ENCODE results near the gene SEMA6B. TPM values are rescaled to one million over a fixed set of nuclear protein-coding genes. Genes with fewer than 3 reads are reported as not detected.
A peak's percentile ranks its signal among the peaks of the same experiment; 100 is the strongest.
"Not testable (repeated sequence)": the region's sequence is repeated elsewhere in the genome, so short reads cannot be mapped to it uniquely, and the experiment has no call there.

SEMA6B gene
- total and polyA plus RNA-seq, 2 donors, result 5.4 to 14.1 TPM

DNA sequence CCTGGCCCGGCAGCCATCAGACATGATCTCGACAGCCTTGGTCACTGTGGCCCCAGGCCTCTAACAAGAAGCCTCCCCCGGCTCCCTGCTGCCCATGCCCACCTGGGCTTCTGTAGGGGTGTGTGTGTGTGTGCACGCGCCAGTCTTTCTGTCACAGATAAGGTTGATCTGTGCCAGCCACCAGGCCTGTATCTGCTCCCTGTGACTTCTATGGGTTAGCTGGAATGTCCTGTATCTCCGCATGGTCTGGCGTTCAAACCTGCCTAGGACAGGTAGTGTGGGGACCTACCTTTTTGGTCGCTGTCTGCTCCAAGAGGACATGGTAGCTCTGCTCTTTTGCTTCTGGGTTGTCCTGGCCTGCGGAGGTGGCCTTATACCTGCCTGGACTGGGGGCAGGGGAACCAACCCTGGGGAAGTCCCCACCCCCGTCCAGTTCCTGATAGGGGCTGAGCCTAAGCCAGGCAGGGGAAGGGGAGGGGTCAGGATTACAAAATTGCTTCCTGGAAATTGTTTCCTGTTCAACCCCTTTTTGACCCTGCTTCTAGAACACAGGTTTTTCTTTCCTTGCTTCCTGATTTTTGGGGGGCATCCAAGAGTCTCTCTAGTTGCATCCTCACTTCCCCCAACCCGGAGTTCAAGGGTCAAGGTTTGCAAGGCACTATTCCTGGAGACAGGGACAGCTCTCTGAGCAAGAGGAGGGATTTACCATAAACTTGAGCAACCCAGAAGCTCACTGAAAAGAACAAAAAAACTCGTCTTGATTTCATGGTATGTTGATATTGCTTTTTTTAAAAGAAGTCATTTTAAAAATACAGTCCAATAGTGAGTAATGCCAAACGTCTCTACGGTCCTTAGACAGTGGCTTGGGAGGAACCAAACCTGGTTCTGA lies 19.5 kb downstream of the SEMA6B start, which contains the start of gene LRG1:
Gene LRG1, minus strand, starts transcription at position 344 of the 889 bp plus-strand sequence. Its CDS starts 23 bp downstream, at position 321.
- Histone ChIP-seq H3K4me1 (ENCODE audit: insufficient read depth) (no peaks in the 10 kb centered on the region), H3K36me3 (ENCODE audit: insufficient read depth) (no peaks in the 10 kb centered on the region), H3K4me3 (ENCODE audit: low read depth, low read length) (no peak within 1 kb of the TSS), H3K27ac (ENCODE audit: low read depth) (no peak within 1 kb of the TSS)
- no peak for DNase-seq (ENCODE audit: extremely low spot score)
- 65% methylated on average over 14 of the region's 14 CpGs for WGBS

DNA sequence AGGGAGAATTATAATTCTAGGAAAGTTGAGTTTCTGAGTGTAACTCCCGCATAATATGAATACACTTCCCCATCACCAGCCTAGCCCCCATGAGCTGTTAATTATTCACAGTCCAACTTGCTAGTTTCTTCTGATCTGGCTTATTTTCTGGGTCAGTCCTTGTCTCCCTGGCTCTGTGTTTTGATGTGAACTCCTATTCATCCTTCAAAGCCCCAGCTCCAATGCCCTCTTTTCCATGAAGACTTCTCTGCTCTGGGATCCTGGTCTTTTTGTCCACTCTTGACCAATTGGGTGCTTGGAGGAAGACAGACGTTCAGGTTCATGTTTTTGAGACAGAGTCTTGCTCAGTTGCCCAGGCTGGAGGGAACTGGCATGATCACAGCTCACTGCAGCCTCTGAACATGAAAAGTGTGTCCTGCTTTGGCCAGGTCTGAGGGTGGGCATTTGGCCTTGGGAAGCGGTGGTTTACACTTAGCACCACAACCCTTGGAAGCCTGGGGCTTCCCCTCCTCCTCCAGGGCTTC lies 20.3 kb downstream of the SEMA6B start:
- no peak for DNase-seq (ENCODE audit: extremely low spot score)
- H3K36me3 ChIP-seq (ENCODE audit: insufficient read depth), result no peaks in the 10 kb centered on the region
- no peak overlapping the region for H3K27ac ChIP-seq (ENCODE audit: low read depth)
- no peaks in the 10 kb centered on the region for H3K4me1 ChIP-seq (ENCODE audit: insufficient read depth)
- H3K4me3 ChIP-seq (ENCODE audit: low read depth, low read length), result no peak overlapping the region
- WGBS, result 84% methylated on average over 3 of the region's 3 CpGs

DNA sequence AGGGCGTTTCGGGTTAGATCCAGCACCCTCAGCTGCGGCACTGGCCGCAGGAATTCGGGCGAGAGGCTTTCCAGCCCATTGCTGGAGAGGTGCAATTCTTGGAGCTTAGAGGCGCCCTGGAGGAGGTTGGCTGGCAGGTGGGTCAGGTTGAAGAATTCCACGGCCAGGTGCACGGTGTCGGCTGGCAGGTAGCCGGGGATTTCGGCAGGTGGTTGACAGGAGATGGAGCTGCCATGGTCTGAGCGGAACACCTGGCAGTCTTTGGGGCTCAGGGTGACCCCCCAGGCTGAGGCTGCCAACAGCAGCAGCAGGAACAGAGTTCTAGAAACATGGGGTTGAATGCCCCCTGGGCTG lies 20.9 kb downstream of the SEMA6B start:
- H3K27ac ChIP-seq (ENCODE audit: low read depth), result no peak overlapping the region
- WGBS, result 94% methylated on average over 13 of the region's 13 CpGs
- no peak for DNase-seq (ENCODE audit: extremely low spot score)
- H3K4me1 ChIP-seq (ENCODE audit: insufficient read depth), result no peaks in the 10 kb centered on the region
- H3K4me3 ChIP-seq (ENCODE audit: low read depth, low read length), result no peak overlapping the region
- H3K36me3 ChIP-seq (ENCODE audit: insufficient read depth), result no peaks in the 10 kb centered on the region

DNA sequence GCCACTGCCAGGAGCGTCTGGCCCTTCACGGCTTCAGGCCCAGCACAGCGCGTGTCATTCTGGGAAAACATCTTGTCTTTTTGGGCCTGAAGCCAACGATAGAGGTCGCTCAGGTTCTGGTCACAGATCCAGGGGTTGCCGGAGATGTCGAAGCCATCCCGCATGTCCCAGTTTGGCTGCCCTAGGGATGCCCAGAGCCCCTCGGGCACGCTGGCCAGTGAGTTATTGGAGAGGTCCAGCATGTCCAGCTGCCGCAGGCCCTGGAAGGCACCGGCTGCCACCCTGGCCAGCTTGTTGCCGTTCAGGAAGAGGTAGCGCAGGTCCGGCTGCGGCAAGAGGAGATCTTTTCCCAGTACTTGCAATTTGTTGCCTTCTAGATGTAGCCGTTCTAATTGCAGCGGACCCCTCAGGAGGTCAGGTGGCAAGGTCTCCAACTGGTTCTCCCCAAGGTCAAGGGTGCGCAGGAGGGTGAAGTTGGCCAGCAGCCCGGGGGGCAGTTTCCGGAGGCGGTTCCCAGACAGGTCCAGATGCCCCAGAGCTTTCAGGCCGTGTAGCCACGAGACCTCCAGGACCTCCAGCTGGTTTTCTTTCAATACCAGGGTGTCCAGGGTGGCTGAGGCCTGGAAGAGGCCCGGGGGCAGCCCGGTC lies 21.4 kb downstream of the SEMA6B start:
- Histone ChIP-seq H3K4me1 (ENCODE audit: insufficient read depth) (no peaks in the 10 kb centered on the region), H3K27ac (ENCODE audit: low read depth) (no peak overlapping the region), H3K36me3 (ENCODE audit: insufficient read depth) (no peaks in the 10 kb centered on the region), H3K4me3 (ENCODE audit: low read depth, low read length) (no peak overlapping the region)
- no peak for DNase-seq (ENCODE audit: extremely low spot score)
- WGBS, result 78% methylated on average over 27 of the region's 27 CpGs

DNA sequence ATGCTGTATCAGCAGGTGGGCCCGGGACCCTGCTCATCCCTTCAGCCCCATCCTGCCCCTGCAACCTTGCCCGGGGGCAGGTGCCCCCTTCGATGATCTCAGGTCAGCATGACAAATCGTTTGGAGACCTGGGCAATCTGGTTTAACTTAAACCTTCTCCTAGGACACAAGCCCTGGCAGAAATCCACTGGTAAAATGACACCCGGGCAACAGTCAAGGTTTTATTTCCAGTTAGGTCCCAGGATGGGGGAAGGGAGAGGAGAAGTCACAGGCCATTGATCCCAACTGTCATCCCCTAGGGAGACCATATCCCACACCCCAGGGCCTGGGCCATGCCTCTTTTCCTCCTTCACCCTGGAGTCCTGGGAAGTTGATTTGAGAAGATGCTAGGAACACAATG lies 22.7 kb downstream of the SEMA6B start:
- 53% methylated on average over 5 of the region's 5 CpGs for WGBS
- H3K36me3 ChIP-seq (ENCODE audit: insufficient read depth), result no peaks in the 10 kb centered on the region
- DNase-seq (ENCODE audit: extremely low spot score), result no peak
- no peak overlapping the region for H3K27ac ChIP-seq (ENCODE audit: low read depth)
- H3K4me1 ChIP-seq (ENCODE audit: insufficient read depth), result no peaks in the 10 kb centered on the region
- no peak overlapping the region for H3K4me3 ChIP-seq (ENCODE audit: low read depth, low read length)

DNA sequence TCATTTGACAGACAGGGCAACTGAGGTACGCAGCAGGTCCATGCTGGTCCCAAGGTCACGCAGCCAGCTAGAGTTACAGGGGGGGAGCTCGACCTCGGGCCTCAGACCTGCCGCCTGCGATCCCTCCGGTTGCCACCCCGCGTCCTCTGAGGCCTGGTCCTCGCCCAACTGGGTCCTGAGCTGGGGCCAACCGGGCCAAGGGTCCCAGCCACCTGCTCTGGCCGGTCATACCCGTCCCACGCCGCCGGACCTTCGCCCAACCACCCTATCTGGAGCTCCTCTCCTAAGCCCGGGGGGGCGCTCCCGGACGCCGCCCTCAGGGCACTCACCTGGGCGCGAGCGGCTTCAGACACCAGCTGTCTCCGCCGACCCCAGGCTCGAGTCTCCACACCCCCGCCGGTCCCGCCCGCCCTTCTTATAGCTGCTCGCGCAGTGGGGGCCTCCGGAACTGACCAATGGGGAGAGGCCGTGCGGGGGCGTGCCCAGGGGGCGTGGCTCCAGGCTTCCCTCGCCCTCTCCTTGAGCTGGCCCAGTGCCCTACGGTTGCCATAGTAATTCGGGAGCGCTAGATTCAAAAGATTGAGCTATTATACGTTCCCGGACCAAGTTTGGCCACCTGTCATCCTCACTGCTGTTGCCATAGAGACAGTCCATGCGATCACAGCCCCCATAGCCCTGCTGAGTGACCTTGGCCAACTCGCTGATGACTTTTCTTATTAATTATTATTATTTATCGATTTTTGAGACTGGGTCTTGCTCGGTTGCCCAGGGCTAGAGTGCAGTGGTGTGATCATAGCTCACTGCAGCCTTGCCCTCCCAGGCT lies 24.4 kb downstream of the SEMA6B start, which contains the start of gene PLIN5:
Gene PLIN5, minus strand, starts transcription at position 389 of the 823 bp plus-strand sequence. CDS start 1,150 bp downstream, outside the sequence.
- Histone ChIP-seq H3K4me3 (ENCODE audit: low read depth, low read length) (peak within 1 kb of the TSS; percentile 10), H3K27ac (ENCODE audit: low read depth) (no peak within 1 kb of the TSS), H3K36me3 (ENCODE audit: insufficient read depth) (no peaks in the 10 kb centered on the region), H3K4me1 (ENCODE audit: insufficient read depth) (no peaks in the 10 kb centered on the region)
- DNase-seq (ENCODE audit: extremely low spot score), result no peak
- WGBS, result 13% methylated on average over 49 of the region's 49 CpGs

DNA sequence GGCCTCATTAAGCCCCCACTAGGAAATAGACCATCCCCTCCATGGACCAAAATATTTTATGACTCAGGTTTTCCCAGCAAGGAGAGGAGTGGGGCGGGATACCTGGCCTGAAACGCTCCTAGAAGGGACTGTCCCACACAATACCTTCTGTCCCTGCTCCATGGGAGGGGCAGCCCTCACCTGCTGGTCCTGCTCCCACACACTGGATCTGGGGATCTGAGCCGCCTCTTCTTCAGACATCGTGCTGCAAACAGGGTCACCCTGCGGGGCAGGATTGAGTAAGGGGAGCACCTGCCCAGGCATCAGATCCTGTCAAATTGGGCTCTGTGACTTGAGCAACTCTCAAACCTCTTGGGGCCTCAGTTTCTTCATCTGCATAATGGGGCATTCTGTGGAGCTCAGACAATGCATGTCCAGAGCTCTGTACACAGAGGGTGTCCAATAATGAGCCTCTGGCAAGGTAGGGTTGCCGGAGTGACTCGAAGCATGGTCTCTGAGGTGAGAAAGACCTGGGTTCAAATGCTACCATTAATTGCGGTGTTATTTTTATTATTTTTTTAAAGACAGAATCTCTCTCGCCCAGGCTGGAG lies 25.6 kb downstream of the SEMA6B start:
- Histone ChIP-seq H3K4me3 (ENCODE audit: low read depth, low read length) (no peak overlapping the region), H3K36me3 (ENCODE audit: insufficient read depth) (no peaks in the 10 kb centered on the region), H3K4me1 (ENCODE audit: insufficient read depth) (no peaks in the 10 kb centered on the region), H3K27ac (ENCODE audit: low read depth) (no peak overlapping the region)
- WGBS, result 82% methylated on average over 9 of the region's 9 CpGs
- no peak for DNase-seq (ENCODE audit: extremely low spot score)

DNA sequence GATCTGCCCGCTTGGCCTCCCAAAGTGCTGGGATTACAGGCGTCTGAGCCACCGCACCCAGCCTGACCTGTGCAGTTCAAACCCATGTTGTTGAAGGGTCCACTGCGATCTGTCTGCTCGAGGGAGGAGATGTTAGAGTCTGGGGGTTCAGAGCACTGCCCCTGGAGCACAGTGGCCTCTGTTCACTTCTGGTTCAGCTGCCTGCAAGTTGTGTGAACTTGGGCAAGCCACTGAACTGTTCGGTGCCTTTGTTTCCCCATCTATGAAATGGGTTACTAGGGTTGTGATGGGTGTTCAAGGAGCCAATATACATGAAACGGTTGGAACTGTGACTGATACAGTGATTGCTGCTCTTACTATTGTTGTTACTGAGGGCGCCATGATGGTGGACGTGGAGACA lies 26.1 kb downstream of the SEMA6B start:
- no peak for DNase-seq (ENCODE audit: extremely low spot score)
- no peaks in the 10 kb centered on the region for H3K4me1 ChIP-seq (ENCODE audit: insufficient read depth)
- no peak overlapping the region for H3K27ac ChIP-seq (ENCODE audit: low read depth)
- H3K36me3 ChIP-seq (ENCODE audit: insufficient read depth), result no peaks in the 10 kb centered on the region
- no peak overlapping the region for H3K4me3 ChIP-seq (ENCODE audit: low read depth, low read length)
- 81% methylated on average over 9 of the region's 9 CpGs for WGBS

DNA sequence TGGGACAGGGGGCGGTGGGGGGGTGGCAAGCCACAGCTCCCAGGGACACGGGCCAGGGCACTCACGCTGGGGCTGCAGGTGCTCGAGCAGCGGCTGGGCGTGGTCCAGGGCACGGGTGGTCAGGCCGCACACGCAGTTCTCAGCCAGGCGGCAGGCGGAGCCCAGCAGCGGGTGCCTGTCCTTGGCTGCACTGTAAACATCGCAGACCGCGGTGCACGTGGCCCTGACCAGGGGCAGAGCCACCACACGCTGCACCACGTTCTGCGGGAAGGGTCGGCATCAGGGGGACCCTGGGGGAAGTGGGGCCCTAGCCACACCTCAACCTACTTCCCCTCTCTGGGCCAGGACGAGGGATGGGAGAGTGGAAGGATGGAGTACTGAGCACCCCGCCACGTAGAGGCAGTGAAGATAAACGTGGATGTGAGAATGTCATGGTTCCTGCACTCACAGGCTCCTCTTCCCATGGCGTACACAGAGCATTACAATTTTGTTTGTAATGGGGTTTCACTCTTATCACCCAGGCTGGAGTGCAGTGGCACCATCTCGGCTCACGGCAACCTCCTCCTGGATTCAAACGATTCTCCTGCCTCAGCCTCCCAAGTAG lies 27.8 kb downstream of the SEMA6B start:
- no peaks in the 10 kb centered on the region for H3K4me1 ChIP-seq (ENCODE audit: insufficient read depth)
- H3K4me3 ChIP-seq (ENCODE audit: low read depth, low read length), result no peak overlapping the region
- no peaks in the 10 kb centered on the region for H3K36me3 ChIP-seq (ENCODE audit: insufficient read depth)
- 59% methylated on average over 28 of the region's 28 CpGs for WGBS
- no peak overlapping the region for H3K27ac ChIP-seq (ENCODE audit: low read depth)
- no peak for DNase-seq (ENCODE audit: extremely low spot score)

DNA sequence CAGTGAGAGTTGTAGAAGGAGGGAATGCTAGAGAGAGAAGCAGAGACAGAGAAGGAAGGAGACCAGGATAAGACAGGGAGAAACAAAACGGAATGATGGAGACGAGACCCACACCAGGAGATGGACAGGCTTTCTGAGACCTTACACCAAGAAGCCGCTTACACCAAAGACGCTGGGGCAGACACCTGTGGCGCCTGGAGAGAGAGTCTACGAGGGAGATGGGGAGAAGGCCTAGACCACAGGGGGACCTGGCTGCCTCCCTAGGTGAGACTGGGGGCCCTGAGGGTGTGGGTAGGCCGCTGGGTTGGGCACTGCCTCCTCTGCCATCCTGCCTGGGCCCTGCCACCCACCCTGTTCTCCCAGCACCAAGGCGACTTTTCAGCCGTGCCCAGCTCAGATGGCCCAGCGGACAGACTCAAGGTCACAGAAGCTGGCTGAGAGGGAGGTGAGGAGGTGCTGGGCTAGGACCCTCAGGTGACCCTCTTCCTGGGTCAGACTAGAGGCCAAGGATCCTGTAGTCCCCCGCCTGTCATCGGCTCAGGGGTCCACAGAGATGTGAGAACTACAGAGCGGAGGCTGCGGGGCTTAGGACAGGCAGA lies 29.5 kb downstream of the SEMA6B start:
- no peaks in the 10 kb centered on the region for H3K4me1 ChIP-seq (ENCODE audit: insufficient read depth)
- WGBS, result 78% methylated on average over 14 of the region's 14 CpGs
- H3K36me3 ChIP-seq (ENCODE audit: insufficient read depth), result no peaks in the 10 kb centered on the region
- DNase-seq (ENCODE audit: extremely low spot score), result no peak
- no peak overlapping the region for H3K27ac ChIP-seq (ENCODE audit: low read depth)
- no peak overlapping the region for H3K4me3 ChIP-seq (ENCODE audit: low read depth, low read length)

DNA sequence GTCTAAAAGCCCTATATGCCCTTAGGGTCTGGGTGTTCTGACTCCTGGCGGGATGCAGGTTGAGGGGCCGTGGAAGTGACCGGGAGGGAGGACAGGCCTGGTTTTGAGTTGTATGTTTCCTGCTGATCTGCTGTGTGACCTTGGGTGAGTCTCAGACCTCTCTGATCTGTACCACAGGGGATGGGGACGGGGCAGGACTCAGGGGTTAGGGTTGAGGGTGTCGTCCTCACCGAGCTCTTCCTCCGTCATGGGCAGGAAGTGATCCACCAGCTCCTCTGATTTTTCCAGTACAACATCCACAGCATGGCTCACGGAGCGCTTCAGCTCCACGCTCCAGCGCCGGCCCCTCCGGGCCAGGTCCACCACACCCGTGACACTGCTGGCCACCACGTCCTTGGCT lies 30.6 kb downstream of the SEMA6B start:
- Histone ChIP-seq H3K4me3 (ENCODE audit: low read depth, low read length) (no peak overlapping the region), H3K4me1 (ENCODE audit: insufficient read depth) (no peaks in the 10 kb centered on the region), H3K36me3 (ENCODE audit: insufficient read depth) (no peaks in the 10 kb centered on the region), H3K27ac (ENCODE audit: low read depth) (no peak overlapping the region)
- DNase-seq (ENCODE audit: extremely low spot score), result no peak
- 77% methylated on average over 15 of the region's 15 CpGs for WGBS

DNA sequence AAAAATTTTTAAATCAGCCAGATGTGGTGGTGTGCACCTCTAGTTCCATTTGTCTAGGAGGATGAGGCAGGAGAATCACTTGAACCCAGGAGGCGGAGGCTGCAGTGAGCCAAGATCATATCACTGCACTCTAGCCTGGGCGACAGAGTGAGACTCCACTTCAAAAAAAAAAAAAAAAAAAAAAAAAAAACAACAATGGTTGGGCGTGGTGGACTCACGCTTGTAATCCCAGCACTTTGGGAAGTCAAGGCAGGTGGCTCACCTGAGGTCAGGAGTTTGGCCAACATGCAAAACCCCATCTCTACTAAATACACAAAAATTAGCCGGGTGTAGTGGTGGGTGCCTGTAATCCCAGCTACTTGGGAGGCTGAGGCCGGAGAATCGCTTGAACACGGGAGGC lies 32.1 kb downstream of the SEMA6B start:
- not testable (repeated sequence) for H3K4me1 ChIP-seq (ENCODE audit: insufficient read depth); DNase-seq (ENCODE audit: extremely low spot score); H3K4me3 ChIP-seq (ENCODE audit: low read depth, low read length); H3K36me3 ChIP-seq (ENCODE audit: insufficient read depth); H3K27ac ChIP-seq (ENCODE audit: low read depth)
- 84% methylated on average over 8 of the region's 8 CpGs for WGBS

Measured in urinary bladder (tissue), 4 donors.